ENCODE results near the gene RPL38.

The RPL38 gene

DNA sequence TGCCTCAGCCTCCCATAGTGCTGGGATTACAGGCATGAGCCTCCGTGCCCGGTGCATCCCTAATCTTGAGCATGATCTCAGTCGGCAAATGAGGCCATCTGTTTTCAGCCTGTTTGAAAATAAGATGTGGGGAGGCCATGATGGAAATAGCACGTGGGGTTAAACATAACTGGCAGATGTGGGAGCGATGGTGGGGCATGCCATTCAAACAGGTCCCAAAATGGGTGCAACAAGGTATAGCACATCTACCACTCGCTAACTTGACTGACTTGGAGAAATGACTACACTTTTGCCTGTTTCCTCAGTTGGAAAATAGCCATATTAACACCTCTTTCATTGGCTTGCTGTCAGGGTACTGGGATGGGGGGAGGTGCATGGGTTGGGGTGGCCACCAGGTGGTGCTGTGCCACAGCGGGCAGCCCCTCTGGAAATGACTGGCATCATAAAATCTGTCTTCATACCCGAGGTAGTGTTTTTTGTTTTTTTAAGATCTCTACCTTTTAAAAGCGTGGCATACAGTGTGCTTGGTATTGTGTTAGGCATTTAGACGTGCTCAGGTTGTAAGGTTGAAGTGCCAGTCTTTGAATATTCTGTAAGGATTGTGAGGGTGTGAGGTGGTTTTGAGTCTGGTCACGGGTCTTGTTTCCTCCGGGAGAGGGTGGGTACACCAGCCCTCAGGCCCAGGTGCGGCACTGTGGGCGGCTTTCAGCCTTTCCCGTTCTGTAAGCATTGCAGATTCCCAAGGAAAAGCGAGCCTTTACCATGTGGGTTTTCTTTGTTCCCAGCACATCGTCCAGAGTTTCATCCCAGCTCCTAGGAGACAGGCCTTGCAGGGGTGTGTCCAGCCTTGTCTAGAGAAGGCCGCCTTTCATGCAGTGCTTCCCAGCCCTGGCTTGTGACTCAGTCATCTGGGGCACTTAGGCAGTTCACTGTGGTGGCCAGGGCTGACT, 7.0 kb downstream of the RPL38 start:
- peak overlapping the region; percentile 17; the same call in 1 of the 2 replicates for H3K27ac ChIP-seq

DNA sequence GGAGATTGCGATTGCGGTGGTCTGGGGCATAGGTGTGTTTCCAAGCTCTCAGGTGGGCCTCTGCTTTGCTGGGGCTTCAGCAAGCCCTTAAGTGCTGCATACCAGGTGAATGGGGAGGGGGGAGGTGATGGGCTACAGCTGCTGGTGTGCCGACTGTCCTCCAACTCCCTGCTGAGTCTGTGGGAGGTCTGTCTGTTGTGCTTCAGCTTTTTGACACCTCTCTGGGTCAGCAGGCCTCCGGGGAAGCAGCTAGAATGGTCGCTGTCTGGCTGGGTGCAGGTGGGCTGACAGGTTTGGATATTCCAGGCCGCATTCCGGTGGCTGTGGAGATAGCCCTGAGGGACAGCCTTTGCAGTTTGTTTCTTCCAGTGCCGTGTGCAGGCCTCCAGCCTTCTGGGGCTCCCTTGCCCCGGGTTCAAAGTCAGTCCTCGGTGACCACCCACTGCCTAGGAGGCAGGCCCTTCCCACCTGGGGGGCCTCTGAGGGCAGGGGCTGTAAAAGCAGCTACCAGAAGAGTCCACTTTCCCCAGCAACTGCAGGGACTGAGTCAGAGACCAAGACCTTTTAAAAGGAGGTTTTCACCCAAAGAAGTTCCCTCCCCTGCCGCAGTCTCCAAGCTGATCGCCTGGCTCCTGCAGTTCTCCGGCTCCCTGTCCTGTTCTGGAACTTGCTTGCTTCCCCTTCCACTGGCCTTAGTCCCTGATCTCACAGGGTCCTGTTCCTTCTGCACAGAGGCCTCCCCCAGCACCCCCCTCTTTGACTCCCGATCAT, 7.8 kb downstream of the RPL38 start:
- TF ChIP-seq, protein P1, sequence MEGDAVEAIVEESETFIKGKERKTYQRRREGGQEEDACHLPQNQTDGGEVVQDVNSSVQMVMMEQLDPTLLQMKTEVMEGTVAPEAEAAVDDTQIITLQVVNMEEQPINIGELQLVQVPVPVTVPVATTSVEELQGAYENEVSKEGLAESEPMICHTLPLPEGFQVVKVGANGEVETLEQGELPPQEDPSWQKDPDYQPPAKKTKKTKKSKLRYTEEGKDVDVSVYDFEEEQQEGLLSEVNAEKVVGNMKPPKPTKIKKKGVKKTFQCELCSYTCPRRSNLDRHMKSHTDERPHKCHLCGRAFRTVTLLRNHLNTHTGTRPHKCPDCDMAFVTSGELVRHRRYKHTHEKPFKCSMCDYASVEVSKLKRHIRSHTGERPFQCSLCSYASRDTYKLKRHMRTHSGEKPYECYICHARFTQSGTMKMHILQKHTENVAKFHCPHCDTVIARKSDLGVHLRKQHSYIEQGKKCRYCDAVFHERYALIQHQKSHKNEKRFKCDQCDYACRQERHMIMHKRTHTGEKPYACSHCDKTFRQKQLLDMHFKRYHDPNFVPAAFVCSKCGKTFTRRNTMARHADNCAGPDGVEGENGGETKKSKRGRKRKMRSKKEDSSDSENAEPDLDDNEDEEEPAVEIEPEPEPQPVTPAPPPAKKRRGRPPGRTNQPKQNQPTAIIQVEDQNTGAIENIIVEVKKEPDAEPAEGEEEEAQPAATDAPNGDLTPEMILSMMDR (IDR thresholded peaks at IDR 0.05) = no peak
- no peak for TF ChIP-seq ZFX (IDR thresholded peaks at IDR 0.05; ENCODE audit: borderline replicate concordance)
- peak overlapping the region; percentile 17; the same call in 1 of the 2 replicates for H3K27ac ChIP-seq

More for the DNA sequence above, 7.0 kb downstream of the RPL38 start:
- TF ChIP-seq ZFX (IDR thresholded peaks at IDR 0.05; ENCODE audit: borderline replicate concordance) = no peak
- TF ChIP-seq, protein P1 (IDR thresholded peaks at IDR 0.05) = peak; percentile 96

DNA sequence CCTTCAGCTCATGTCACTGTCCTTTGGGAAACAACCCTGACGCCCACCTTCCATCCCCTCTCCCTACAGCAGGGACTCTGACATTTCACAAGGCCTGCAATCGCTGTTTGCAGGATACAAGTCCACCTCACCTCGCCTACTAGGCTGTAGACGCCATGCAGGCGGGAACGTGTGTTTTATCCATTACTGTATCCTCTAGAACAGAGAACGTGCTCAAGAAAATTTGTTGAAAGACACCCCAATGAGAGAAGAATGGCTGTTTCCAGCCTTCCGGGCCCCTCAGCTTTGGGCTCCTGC, 8.4 kb downstream of the RPL38 start:
- no peak for TF ChIP-seq ZFX (IDR thresholded peaks at IDR 0.05; ENCODE audit: borderline replicate concordance)
- TF ChIP-seq, protein P1 (IDR thresholded peaks at IDR 0.05) = no peak
- H3K27ac ChIP-seq = peak overlapping the region; percentile 17; the same call in 1 of the 2 replicates

DNA sequence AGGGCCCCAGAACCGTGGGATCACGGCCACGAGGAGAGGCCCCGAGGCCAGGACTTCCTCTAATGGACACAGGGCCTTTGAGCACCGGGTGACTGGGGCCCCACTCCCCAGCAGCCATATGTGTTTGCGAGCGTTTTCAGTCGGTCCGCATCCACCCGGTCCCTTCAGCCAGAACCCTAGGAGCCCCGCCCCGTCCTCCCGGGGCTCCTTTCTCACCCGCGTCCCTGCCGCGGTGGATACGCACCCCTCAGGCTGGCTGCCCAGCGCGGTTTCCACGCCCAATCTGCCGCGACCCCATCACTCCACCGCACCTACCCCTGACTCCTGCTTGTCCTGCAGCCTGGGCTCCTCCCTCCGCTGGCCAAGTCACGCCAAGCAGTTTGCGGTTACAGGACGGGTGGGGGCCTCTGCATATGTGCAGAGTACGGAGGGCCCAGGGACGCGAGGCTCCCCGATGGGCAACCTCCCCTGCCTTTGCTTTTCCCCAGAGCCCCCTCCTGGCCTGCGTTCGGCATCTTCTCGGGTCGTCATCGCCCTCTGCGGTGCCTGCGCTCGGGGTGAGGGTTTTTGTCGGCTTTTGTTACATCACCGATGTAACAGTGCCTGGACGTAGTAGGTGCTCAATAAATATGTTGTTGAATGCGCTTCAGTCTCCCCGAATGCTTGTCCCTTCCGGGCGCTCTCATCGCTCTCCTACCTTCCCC, 8.9 kb downstream of the RPL38 start:
- peak overlapping the region; percentile 60 for H3K27ac ChIP-seq
- TF ChIP-seq ZFX (IDR thresholded peaks at IDR 0.05; ENCODE audit: borderline replicate concordance) = no peak
- TF ChIP-seq, protein P1 (IDR thresholded peaks at IDR 0.05) = no peak

DNA sequence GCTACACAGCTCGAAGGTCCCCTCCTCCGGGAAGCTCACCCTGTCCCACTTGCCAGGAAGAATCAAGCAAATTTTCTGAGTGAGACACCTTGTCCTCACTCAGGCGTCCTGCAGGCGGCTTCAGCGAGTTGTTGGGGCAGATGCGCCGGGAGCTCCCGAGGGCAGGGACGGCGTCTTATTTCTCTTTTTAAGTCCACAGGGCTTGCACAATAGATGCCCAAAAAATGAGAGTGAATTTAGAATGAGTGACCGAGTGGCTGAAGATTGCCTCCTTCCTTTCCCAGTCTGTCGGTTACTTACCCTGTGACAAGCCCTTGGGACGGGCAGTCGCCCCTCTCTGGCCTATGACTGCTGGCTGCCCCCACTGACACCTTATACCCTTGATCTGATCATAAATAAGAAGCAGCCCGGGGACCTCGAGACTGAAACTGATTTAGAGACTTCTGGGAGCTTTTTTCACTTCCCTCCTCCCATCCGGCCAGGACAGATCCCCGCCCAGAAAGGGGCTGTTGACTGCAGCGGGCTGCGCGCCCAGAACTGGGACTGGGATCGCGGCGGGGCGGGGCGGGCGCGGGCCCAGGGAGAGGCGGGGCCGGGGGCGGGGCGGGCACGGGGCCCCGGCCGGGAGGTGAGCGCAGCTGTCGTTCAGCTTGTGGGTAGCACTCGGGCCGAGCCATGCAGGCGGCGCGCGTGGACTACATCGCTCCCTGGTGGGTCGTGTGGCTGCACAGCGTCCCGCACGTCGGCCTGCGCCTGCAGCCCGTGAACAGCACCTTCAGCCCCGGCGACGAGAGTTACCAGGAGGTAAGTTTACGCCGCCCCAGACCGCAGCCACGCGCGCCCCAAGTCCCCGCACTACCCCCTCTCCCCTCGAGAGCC, 9.7 kb downstream of the RPL38 start, which contains the start of gene TTYH2:
Gene TTYH2 (plus strand): TSS at position 659 of the 879 bp plus-strand sequence. CDS start 17 bp downstream, at position 676.
- TF ChIP-seq, protein P1 (IDR thresholded peaks at IDR 0.05) = peak; percentile 42
- TF ChIP-seq ZFX (IDR thresholded peaks at IDR 0.05; ENCODE audit: borderline replicate concordance) = no peak
- H3K27ac ChIP-seq = peak within 1 kb of the TSS; percentile 60

DNA sequence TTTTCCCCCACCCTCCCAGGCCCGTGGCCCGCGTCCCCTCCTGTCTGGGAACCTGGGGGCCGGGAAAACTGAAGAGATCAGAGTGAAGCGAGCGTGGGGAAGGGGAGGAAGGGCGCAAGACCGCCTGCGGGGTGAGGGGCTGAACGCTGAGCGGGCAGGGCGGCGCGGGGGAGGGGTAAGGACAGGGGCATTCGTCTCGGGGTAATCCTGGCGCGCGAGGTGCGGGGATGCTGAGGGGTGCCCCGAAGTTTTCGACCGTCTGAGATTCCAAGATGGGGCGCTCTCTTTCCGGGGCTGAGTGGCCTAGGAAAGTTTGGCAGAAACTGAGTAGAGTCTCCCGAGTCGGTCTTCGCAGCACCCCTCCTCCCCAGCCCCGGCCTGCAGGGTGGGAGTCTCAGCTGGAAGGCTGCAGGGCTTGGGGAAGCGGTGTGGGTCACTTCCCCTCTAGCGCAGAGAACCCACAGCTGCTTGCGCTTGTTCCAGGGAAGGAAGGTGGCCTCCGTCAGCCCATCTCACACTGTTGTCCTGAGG, 10.4 kb downstream of the RPL38 start:
- no peak overlapping the region for H3K27ac ChIP-seq
- no peak for TF ChIP-seq ZFX (IDR thresholded peaks at IDR 0.05; ENCODE audit: borderline replicate concordance)
- TF ChIP-seq, protein P1 (IDR thresholded peaks at IDR 0.05) = no peak

All from 22Rv1 (cell line).